ENCODE measurements around the gene UBB.

The UBB gene

GRCh38 chr17:16345565-16345964 is 35.3 kb upstream of the UBB start:
- no peak for TF ChIP-seq POLR2AphosphoS5 (IDR thresholded peaks at IDR 0.05; ENCODE audit: low read depth, low read length)
- no peak for TF ChIP-seq TAF1 (IDR thresholded peaks at IDR 0.05; ENCODE audit: borderline replicate concordance, insufficient read depth, low read length)
- TF ChIP-seq FOXP2 (optimal IDR thresholded peaks at IDR 0.05; ENCODE audit: borderline replicate concordance, extremely low read depth, extremely low read length, insufficient read depth), result no peak
- no peak for TF ChIP-seq SIN3A (IDR thresholded peaks at IDR 0.05; ENCODE audit: borderline replicate concordance, insufficient read depth, low read length)
- no peak for TF ChIP-seq REST (IDR thresholded peaks at IDR 0.05; ENCODE audit: insufficient read depth in 1 of 2, low read depth in 2 of 2, low read length in 2 of 2)

GRCh38 chr17:16346721-16347271 is 34.1 kb upstream of the UBB start:
- TF ChIP-seq FOXP2 (optimal IDR thresholded peaks at IDR 0.05; ENCODE audit: borderline replicate concordance, extremely low read depth, extremely low read length, insufficient read depth), result no peak

- TF ChIP-seq REST (IDR thresholded peaks at IDR 0.05; ENCODE audit: insufficient read depth in 1 of 2, low read depth in 2 of 2, low read length in 2 of 2) (no peak), POLR2AphosphoS5 (IDR thresholded peaks at IDR 0.05; ENCODE audit: low read depth, low read length) (no peak), FOXP2 (optimal IDR thresholded peaks at IDR 0.05; ENCODE audit: borderline replicate concordance, extremely low read depth, extremely low read length, insufficient read depth) (no peak), SIN3A (IDR thresholded peaks at IDR 0.05; ENCODE audit: borderline replicate concordance, insufficient read depth, low read length) (no peak), TAF1 (IDR thresholded peaks at IDR 0.05; ENCODE audit: borderline replicate concordance, insufficient read depth, low read length) (no peak)
Observed at GRCh38 chr17:16348586-16348985, 32.3 kb upstream of the UBB start.

GRCh38 chr17:16349431-16349830 is 31.5 kb upstream of the UBB start:
- TF ChIP-seq TAF1 (IDR thresholded peaks at IDR 0.05; ENCODE audit: borderline replicate concordance, insufficient read depth, low read length) (no peak), POLR2AphosphoS5 (IDR thresholded peaks at IDR 0.05; ENCODE audit: low read depth, low read length) (no peak), SIN3A (IDR thresholded peaks at IDR 0.05; ENCODE audit: borderline replicate concordance, insufficient read depth, low read length) (no peak), REST (IDR thresholded peaks at IDR 0.05; ENCODE audit: insufficient read depth in 1 of 2, low read depth in 2 of 2, low read length in 2 of 2) (no peak), FOXP2 (optimal IDR thresholded peaks at IDR 0.05; ENCODE audit: borderline replicate concordance, extremely low read depth, extremely low read length, insufficient read depth) (no peak)

- no peak for TF ChIP-seq REST (IDR thresholded peaks at IDR 0.05; ENCODE audit: insufficient read depth in 1 of 2, low read depth in 2 of 2, low read length in 2 of 2)
- TF ChIP-seq FOXP2 (optimal IDR thresholded peaks at IDR 0.05; ENCODE audit: borderline replicate concordance, extremely low read depth, extremely low read length, insufficient read depth), result no peak
Observed at GRCh38 chr17:16351831-16352230, 29.1 kb upstream of the UBB start.
